ENCODE data around the gene NRSN2.

The NRSN2 gene

GRCh38 chr20:402496-402885 lies 55.6 kb downstream of the NRSN2 start:
- Histone ChIP-seq H3K4me1 (ENCODE audit: control insufficient read depth, insufficient read depth, low read length, poor library complexity, severe bottlenecking) (peaks cover 6% of the 10 kb centered on the region), H3K36me3 (ENCODE audit: control insufficient read depth, insufficient read depth, low read length) (peaks cover 5% of the 10 kb centered on the region), H3K9me3 (ENCODE audit: control insufficient read depth, low read length) (peaks cover 7% of the 10 kb centered on the region), H3K27ac (ENCODE audit: low read depth, low read length, severe bottlenecking) (no peak overlapping the region), H3K4me3 (ENCODE audit: extremely low read depth, insufficient read depth, low read length, poor library complexity, severe bottlenecking) (no peak overlapping the region)
- 100% methylated on average over 2 of the region's 2 CpGs; no CpG with 5 or more reads in 1 of the 2 experiments for WGBS, 2 experiments (ENCODE audit: insufficient coverage in 2 of 2)

- H3K27ac ChIP-seq (ENCODE audit: low read depth, low read length, severe bottlenecking) = no peak overlapping the region
- H3K36me3 ChIP-seq (ENCODE audit: control insufficient read depth, insufficient read depth, low read length) = no peaks in the 10 kb centered on the region
- 86 to 92% methylated on average over 1 to 3 of the region's 6 CpGs for WGBS, 2 experiments (ENCODE audit: insufficient coverage in 2 of 2)
- no peak overlapping the region for H3K4me3 ChIP-seq (ENCODE audit: extremely low read depth, insufficient read depth, low read length, poor library complexity, severe bottlenecking)
- peaks cover 6% of the 10 kb centered on the region for H3K4me1 ChIP-seq (ENCODE audit: control insufficient read depth, insufficient read depth, low read length, poor library complexity, severe bottlenecking)
- H3K9me3 ChIP-seq (ENCODE audit: control insufficient read depth, low read length) = peaks cover 7% of the 10 kb centered on the region
These were observed 56.1 kb downstream of the NRSN2 start for GRCh38 chr20:402898-403581.

GRCh38 chr20:403582-403957 lies 56.7 kb downstream of the NRSN2 start:
- H3K9me3 ChIP-seq (ENCODE audit: control insufficient read depth, low read length) = peaks cover 7% of the 10 kb centered on the region
- no peaks in the 10 kb centered on the region for H3K36me3 ChIP-seq (ENCODE audit: control insufficient read depth, insufficient read depth, low read length)
- no peak overlapping the region for H3K4me3 ChIP-seq (ENCODE audit: extremely low read depth, insufficient read depth, low read length, poor library complexity, severe bottlenecking)
- no peak overlapping the region for H3K27ac ChIP-seq (ENCODE audit: low read depth, low read length, severe bottlenecking)
- 100% methylated on average over 2 of the region's 3 CpGs; no CpG with 5 or more reads in 1 of the 2 experiments for WGBS, 2 experiments (ENCODE audit: insufficient coverage in 2 of 2)
- H3K4me1 ChIP-seq (ENCODE audit: control insufficient read depth, insufficient read depth, low read length, poor library complexity, severe bottlenecking) = peaks cover 7% of the 10 kb centered on the region

- H3K27ac ChIP-seq (ENCODE audit: low read depth, low read length, severe bottlenecking) = no peak overlapping the region
- peaks cover 12% of the 10 kb centered on the region for H3K4me1 ChIP-seq (ENCODE audit: control insufficient read depth, insufficient read depth, low read length, poor library complexity, severe bottlenecking)
- H3K9me3 ChIP-seq (ENCODE audit: control insufficient read depth, low read length) = peaks cover 7% of the 10 kb centered on the region
- 90 to 93% methylated on average over 4 of the region's 4 CpGs for WGBS, 2 experiments (ENCODE audit: insufficient coverage in 2 of 2)
- no peak overlapping the region for H3K4me3 ChIP-seq (ENCODE audit: extremely low read depth, insufficient read depth, low read length, poor library complexity, severe bottlenecking)
- no peaks in the 10 kb centered on the region for H3K36me3 ChIP-seq (ENCODE audit: control insufficient read depth, insufficient read depth, low read length)
These were observed 57.2 kb downstream of the NRSN2 start for GRCh38 chr20:404088-404487.

All from mesodermal cell (in vitro differentiated cells).